HG03469 (cell line): Measurements from ENCODE around the gene EPHA6.
"Not testable (repeated sequence)": the region's sequence is repeated elsewhere in the genome, so short reads cannot be mapped to it uniquely, and the experiment has no call there.

Experiments used
- ATAC-seq: cut with Tn5 transposase; IDR thresholded peaks from one replicate; pipeline ENCODE4 v1.9.1; 2021; ENCODE audit warnings: mild to moderate bottlenecking, moderate library complexity, moderate number of reproducible peaks; ENCODE audit not compliant: unreplicated experiment

Gene EPHA6

DNA sequence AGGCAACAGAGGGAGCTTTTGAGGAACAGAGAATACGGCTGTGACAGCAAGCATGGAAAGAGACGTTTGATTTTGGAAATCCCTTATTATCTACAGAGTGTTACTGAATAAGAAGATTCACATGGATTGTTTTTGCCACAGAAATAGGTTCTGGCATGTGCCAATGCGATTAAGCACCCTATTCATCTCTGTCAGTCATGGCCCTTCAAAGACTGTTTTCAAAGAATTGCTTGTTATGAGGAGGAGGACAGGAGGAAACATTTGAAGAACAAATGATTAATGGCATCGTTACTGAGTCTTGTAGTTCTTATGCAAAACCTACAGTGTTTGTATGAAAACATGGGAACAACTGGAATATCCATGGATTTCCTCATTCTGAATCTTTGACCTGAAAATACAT is 86.2 kb downstream of the EPHA6 start:
- ATAC-seq: no peak

DNA sequence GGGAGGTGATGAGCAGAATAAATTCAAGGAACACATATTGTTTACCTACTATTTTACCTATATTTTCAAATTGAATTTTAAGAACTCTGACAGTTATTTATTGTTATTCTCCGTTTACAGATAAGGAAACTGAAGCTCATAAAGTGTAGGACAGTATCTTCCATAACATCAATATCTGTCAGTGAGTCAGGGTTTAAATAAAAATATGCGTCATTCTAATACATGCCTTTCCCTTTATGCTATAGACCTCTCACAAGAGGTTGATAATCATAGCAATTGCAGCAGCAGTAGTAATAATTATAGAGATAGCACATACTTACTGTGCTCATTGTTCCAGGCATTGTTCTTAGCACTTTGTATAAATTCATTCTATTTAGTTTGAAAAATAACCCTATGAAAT is 101.1 kb downstream of the EPHA6 start:
- no peak for ATAC-seq

DNA sequence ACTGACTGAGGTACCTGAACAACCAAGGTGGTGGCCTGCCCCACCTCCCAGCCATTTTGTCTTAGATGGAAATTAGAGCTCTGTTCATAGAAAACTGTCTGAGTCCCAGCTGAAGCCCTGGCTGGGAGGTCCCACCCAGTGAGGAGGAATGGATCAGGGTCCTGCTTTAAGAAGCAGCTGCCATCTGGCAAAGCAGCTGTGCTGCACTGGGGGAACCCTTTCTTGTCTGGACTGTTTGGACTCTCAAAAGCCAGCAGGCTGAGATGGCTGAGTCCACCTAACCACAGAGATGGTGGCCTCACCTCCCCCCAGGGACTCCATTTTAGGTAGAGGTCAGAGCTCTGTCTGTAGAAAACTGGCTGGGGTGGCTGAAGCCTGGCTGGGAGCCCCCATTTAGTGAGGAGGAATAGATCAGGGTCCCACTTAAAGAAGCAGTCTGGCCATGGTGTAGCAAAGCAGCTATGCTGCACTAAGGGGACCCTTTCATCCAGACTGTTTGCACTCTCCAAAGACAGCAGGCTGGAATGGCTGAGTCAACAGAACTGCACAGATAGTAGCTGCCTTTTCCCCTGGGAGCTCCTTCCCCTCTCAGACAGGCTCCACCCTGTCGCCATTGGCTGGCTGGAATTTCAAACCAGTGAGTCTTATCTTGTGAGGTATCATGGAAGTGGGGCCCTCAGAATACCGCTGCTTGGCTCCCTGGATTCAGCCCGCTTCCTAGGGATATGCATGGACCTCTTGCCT is 116.9 kb downstream of the EPHA6 start:
- no peak for ATAC-seq

DNA sequence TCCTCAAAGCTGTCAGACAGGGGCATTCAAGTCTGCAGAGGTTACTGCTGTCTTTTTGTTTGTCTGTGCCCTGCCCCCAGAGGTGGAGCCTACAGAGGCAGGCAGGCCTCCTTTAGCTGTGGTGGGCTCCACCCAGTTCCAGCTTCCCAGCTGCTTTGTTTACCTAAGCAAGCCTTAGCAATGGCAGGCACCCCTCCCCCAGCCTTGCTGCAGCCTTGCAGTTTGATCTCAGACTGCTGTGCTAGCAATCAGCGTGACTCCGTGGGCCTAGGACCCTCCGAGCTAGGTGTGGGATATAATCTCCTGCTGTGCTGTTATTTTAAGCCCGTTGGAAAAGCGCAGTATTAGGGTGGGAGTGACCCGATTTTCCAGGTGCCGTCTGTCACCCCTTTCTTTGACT is 127.7 kb downstream of the EPHA6 start:
- not testable (repeated sequence) for ATAC-seq

DNA sequence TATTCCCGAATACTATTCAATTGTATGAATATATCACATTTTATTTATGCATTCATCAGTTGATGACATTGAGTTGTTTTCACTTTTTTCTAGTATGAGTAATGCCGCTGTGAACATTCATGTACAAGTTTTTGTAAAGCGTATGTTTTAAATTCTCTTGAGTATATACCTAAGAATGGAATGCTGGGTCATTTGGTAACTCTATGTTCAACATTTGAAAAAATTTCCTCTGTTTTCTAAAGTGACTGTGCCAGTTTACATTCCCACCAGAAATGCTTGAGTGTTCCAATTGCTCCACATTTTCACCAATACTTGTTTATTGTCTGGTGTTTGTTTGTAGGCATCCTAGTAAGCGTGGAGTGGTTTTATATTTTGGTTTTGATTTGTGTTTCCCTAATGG is 144.5 kb downstream of the EPHA6 start:
- no peak for ATAC-seq

DNA sequence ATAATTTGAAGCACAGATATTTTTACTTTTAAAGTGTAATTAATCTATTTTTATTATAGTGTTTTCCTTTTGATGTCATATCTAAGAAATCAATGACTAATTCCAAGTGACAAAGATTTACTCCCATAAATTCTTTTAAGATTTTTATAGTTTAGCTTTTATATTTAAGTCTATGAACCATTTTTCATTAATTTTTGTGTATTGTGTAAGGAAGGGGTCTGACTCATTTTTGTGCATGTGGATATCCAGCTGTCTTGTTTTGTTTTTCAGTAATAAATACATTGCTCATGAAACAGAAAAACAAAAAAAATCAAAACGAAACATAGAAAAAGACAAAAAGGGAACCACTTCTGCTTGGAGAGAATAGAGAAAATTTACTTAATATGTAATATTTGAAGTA is 145.1 kb downstream of the EPHA6 start:
- ATAC-seq: no peak

DNA sequence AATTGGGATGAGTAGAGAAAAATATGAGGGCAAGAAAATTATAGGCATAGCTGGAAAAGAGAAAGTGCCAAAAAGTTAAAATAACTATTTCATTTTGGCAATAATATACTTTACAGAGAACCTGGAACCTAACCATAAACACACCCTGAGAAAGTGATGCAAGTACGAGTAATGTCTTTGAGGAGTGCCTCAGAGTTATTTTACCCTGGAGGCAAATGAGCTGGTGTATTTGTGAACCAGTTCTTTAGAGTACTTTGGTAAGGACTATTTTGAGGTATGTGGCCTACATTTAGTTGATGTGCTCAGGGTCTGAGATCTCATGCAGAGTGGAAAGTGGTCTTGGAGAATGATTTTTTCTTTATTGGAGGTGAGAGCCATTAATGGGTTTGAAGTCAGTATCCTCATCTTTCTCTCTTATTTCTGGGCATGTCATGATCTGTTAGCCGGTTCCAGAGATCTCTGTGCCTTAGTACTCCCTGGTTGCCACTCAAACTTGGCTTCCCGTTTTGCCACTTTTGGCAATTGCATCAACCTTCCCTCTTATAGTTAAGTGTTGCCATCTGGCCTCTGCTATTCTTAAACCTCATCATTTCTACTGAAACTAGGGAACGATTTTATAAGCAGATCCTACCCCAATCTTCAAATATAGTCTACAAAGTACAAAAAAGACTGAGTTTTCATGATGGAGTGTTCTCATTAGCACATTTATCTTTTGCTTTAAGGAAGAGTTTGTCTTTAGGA is 145.7 kb downstream of the EPHA6 start:
- ATAC-seq: no peak

DNA sequence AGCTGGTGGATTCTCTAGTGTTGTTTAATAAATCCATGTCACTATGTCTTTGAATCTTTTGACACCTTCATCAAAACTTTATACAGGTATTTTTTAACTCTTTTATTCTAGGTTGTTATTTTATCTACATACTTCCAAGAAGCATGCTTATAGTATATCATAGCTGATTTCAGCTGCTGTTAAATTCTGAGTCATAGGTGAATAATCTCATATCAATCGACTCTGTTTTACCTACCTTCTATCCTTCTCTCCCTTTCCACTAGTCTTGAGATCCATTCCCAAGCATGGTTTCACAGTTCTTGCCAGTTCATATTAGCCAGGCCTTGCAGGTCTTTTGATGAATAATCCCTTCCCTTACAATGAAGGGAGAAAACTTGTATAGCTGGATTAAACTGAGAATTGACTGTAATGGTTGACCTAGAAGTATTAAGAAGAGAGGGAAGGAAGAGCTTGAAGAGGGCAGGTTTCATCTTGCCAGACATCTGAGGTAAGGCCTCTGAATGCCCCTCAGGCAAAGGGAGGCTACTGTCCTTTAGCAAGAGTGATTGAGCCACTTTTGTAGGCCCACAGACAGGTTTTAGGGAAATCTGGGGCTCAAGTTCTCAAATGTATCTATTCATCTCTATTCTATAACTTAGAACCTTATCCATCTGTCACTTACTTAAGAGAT is 146.4 kb downstream of the EPHA6 start:
- no peak for ATAC-seq

DNA sequence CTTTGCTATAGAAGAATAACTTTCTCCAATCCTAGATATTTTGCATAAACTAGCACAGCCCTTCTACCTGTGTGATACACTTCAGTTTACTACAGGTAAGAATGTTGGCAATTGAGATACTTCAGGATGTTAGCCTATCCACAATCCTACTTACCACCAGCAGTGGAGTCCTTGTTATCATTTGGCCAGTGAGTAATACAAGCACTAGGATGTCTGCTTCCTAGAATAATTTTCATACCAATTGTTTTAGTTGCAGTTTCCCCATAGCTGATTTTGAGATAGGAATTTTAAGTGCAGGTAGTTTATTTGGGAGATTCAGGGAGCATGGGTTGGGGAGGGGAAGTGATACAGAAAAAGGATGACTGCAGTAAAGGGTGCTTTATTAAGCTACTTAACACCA is 147.2 kb downstream of the EPHA6 start:
- ATAC-seq: no peak

DNA sequence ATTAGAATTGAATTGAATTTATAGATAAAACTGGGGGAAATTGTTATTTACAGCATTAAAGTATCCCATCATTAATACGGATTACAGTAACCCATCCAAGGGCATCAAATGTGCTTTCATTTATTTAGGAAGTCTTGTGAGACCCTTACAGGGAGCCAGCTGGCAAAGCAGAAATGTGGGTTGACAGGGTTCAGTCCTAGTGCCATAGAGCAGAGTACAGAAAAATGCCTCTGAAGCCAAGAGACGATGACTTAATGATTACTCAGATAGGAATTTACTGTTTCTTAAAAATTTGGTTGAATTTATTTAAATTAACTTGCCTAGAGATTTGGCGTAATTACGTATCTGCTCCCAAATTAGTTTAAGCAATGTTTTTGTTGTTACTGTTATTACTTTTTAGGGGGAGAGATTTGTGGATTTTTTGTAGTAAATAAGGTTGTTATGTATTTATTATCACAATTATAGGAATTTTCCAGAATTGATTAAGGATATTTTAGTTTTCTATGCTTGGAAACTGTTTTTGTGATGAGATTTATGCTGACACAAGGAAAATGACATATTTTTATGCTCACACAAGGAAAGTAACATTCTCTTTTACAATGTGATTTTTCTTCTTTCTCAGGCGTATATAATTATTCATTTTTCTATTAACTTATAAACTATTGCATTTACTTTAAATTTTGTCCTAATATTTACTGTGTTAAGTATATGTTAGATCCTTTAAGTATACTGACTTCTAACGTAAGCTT is 152.0 kb downstream of the EPHA6 start:
- no peak for ATAC-seq

DNA sequence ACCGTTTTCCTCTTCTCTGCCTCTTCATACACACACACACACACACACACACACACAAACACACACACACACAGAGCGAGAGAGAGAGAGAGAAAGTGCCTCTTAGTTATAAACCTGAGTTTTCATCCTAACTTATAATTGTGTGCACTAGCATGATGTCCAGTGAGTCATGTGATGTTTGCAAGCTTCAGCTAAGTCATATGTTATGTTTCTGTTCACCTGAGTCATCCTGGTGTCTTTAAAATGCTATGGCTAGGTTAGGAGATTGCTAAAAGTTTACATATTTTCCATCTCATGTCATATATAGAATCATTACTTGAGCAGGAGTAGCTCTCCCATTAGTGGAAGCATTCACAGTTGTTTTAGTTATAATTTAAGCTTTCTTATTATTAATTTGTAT is 155.8 kb downstream of the EPHA6 start:
- ATAC-seq: no peak

DNA sequence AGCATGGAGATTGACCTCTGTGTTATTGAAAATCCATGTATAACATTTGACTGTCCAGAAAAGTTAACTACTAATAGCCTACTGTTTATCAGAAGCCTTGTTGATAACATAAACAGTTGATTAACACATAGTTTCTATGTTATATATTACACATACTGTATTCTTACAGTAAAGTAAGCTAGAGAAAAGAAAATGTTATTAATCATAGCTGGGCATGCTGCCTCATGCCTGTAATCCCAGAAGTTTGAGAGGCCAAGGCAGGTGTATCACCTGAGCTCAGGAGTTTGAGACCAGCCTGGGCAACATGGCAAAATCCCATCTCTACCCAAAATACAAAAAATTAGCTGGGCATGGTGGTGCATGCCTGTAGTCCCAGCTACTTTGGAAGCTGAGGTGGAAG is 163.3 kb downstream of the EPHA6 start:
- no peak for ATAC-seq

DNA sequence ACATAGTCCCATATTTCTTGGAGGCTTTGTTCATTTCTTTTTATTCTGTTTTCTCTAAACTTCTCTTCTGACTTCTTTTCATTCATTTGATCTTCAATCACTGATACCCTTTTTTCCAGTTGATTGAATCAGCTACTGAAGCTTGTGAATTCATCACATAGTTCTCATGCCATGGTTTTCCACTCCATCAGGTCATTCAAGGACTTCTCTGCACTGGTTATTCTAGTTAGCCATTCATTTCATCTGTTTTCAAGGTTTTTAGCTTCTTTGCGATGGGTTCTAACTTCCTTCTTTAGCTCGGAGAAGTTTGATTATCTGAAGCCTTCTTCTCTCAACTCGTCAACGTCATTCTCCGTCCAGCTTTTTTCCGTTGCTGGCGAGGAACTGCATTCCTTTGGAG is 169.3 kb downstream of the EPHA6 start:
- not testable (repeated sequence) for ATAC-seq

DNA sequence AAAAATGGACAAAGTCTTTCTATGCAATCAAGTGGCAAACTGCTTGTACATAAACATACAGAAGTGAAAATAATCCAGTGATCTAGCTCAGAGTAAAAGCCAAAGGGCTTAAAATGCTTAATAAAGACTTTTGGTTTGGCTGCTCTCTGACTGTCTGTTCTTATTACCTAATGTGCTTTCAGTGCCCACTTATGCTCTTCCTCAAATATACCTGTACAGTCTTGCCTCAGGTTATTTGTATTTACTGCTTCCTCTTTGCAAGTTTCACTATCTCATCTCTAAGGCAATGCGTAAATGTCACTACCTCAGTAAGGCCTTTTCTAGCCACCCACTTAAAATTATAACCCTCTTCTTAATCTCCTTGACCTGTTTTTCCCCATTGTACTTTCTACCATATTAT is 171.8 kb downstream of the EPHA6 start:
- no peak for ATAC-seq

DNA sequence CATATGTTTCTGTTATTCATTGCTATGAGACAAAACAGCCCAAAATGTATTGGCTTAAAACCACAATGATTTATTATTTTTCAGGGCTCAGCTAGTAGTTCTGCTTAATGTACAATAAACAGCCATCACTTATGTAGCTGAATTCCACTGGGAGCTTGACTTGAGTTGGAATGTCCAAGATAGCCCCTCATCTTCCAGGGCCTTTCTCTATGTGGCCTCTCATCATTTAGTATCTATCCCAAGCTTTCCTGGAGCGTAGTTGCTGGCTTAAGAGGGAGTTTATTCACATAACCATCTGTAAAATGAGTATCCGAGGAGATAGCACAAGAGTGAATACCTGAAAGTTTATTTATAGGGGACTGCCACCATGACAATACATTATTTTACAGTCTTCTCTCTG is 176.8 kb downstream of the EPHA6 start:
- no peak for ATAC-seq

DNA sequence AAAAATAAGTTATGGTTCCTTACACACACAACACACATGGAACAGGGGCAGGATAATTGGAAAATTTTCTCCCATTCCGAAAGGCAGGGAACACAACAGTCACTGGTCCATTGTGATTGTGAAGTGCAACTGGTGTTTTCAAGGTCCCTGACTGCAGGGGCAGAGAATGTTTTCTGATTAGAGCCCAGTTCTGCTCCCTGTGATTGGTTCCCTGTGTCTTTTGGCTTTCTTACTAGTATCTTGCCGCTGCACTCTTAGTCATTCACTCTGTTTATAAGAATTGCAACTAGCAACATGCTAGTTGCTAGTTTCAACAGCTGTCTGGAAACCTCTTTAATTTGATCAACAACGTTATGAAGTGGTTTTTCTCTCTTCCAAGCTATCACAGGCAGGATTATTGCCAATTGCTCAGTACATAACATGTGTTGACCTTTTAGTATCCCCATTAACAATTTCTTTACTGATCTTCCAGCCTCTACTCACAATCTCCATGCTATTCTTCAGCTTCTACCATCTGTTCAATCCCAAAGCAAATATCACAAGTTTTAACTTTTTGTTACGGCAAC is 177.5 kb downstream of the EPHA6 start:
- ATAC-seq: no peak

DNA sequence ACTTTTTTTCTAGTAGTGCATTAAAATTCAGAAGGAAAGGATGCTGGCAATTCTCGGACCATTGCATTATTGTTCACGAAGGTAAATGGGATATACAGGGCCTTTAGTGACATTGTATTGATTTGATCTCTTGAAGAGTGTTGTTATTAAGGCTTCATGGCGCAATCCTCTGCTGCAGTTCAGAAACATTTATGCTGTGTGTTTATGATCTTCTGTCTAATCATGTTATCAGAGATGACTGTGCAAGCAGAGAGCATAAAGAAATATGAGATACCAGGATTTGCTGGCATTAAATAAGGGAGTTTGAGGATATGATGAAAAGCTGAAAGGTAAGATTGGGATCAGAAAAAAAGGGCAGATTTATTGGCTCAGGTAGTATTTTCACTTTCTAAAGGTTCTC is 180.6 kb downstream of the EPHA6 start:
- no peak for ATAC-seq

DNA sequence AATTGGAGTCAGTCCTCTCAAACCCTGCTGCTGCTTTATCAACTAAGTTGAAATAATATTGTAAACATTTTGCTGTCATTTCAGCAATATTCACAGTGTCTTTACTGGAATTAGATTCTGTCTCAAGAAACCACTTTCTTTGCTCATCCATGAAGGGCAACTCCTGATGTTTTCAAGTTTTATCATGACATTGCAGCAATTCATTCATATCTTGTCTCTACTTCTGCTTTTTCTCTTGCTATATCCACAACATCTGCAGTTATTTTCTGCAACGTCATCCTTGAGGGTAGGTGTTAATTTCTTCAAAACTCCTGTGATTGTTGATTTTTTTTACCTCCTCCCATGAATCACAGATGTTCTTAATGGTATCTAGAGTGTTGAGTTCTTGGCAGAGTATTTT is 181.6 kb downstream of the EPHA6 start:
- no peak for ATAC-seq

DNA sequence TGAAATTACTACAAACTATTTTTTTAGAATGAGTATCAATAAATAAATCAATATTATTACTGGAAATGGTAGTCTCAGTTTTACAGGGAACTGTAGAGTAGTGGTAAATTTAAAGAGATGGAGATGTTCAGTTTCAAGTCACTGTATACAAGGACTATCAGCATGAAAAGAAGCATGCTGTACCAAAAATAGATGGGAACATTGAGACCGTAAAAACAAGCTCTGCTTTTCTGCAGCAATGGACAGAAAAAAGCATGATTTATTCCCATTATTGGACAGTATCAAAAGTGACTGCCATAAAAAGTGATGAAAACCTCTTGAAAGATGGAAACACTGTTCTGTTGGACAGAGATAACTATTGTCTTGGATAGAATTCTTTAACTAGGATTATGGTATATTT is 187.2 kb downstream of the EPHA6 start:
- ATAC-seq: no peak

DNA sequence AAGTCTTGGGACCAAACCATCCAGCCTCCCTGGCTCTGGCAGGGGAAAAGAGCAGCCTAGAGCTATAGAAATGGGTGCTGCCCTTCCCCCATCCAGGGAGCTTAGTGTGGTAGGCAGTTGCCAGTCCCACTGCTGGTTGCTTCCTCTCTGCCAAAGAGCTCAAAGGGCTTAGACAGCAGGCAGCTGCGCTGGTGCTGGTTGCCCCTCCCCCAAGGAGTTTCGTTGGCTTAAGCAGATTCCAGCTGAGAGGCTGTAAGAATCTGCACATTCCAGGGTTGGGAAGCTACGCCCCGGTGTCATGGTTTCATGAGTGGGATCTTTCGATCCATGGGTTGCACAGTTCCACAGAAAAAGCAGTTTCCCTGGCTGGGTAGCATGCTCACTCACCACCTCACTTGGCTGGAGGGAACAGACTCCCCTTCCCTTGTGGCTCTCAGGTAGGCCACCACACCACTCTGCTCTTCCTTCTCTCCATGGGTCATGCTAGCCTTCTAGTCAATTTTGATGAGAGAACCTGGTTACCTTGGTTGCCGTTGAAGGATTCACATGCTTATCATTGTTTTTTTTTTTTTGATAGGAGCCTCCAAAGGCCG is 195.1 kb downstream of the EPHA6 start:
- no peak for ATAC-seq
